Measurements from ENCODE around the gene GRIN2A.

GRIN2A gene

GRCh38 chr16:9955677-9956076 lies 226.6 kb downstream of the GRIN2A start:
- no peak for DNase-seq

DNA sequence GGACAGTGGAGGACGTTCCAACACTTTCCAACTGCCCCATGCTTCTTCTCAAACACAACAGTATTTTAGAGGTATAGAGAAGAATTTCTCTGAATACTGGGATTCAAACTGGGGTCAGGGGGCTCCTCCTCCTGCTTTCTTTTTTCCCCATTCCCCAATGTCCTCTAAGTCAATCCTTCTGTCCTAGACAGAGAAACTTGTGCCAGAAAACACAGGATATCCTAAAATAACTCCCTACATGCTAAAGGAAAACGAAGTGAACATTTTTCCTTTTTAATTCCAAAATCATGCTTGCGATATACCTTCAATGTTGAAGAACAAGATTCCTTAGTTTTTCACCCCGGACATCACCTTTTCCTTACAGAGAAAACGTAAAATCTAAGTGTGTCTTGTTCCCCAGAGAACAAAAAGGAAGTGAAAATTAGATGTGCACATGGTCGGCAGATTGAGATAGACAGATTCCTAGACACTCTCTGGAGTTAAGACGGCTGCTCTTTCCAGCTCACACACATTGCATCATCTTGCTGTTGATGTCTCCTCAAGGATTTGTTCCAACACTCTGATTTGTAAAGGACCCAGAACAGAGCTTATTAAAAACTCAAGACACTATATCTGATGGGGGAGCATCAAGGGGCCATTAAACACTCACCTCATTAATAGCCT lies 228.2 kb downstream of the GRIN2A start:
- no peak for DNase-seq

DNA sequence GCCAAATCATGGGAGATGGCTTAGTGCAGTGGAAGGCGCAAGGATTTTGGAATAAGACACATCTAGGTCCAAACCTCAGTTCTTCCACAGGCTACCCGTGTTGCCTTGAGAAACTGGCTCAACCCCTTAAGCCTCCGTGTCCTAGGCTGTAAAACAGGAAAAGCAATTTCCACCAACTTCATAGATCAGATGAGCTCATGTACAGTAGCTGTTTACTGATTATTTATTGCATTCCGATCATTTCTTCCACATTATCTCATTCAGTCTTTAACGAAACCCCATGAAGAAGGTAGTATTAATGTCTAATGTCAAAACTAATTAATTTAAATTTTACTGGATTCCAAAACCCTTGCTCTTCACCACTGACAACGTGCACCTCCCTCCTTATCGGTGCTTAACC lies 231.6 kb downstream of the GRIN2A start:
- no peak for DNase-seq

DNA sequence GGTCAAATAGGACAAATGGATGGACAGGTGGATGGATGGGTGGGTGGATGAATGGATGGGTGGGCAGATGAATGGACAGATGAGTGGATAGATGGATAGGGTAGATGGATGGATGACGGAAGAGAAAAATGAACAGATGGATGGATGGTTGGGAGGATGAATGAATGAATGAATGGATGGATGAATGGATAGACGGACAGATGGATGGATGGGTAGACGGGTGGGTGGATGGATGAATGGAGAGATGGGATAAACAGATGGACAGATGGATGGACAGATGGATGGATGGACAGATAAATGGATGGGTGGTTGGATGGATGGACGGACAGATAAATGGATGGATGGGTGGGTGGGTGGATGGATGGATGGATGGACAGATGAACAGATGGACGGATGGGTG lies 232.8 kb downstream of the GRIN2A start:
- no peak for DNase-seq

GRCh38 chr16:9948933-9949332 lies 233.3 kb downstream of the GRIN2A start:
- DNase-seq = no peak

DNA sequence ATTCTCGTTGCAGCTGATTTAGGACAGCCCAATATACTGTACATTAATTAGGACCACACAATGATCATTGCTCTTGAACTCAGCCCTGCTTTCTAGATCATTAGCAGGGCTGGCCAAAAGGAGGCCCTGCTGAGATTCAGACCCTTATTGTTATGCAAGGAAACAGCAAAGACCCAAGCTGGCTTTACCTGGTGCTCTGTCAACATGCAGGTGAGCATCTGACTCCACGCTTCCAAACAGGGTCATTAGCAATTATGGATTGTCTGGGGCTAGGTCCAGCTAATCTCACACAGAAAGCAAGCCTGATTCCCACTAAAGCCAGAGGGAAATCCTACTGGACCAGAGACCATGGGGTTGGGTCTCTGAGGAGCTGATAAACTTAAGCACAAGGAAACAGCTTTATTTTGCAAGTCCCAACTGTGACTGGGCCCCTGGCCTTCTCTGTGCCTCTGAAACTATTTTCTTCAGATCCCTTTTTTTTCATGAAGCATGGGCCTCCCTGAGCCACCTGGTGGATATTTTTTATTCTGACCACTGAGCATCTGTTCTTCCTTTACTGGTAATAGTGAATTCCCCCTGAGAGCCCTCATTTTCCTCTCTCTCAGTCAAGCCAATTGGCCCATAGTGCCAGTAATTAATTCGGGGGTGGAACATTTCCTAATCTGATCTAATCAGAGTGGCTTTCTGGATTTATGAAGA lies 236.1 kb downstream of the GRIN2A start:
- DNase-seq = no peak

DNA sequence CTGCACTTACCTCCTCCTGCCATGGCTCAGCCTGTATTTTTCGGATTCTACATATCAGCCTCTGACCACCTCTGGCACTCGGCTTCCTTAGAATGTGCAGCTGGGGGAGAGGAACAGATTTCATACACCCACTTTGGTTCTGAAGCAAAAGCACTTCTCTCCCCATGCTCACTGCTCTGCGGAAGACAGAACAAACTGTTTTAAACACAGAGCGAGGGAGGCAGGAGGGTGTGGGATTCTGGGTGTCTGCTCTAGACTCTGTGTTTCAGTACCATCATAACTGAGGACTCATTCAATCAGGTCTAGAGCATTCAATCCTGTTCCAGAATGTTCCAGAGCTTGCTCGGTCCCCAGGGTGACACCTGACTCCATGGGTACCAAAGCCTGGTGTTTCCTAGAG lies 239.1 kb downstream of the GRIN2A start:
- DNase-seq = no peak

- no peak for DNase-seq
These were observed 241.0 kb downstream of the GRIN2A start for GRCh38 chr16:9941245-9941644.

GRCh38 chr16:9934723-9935508 lies 247.3 kb downstream of the GRIN2A start:
- DNase-seq = no peak

- DNase-seq = no peak
These were observed 249.1 kb downstream of the GRIN2A start for GRCh38 chr16:9932919-9933653.

DNA sequence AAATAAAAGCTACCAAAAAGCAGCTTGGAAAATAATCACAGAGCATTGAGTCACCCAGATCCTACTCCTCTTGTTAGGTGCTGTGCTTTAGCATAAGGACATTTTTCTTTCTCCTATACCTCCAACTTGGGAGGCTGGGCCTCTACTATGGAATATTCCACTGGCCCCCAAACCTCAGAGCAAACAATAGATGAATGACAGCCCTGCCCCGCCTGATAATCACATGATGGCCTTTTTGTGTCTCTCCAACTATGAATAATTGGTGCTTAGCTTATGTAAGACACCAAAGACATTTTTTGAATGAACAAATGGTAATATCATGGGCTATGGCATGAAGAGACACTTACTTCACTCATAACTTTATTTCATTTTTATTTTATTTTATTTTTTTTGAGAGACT lies 250.2 kb downstream of the GRIN2A start:
- DNase-seq = no peak

DNA sequence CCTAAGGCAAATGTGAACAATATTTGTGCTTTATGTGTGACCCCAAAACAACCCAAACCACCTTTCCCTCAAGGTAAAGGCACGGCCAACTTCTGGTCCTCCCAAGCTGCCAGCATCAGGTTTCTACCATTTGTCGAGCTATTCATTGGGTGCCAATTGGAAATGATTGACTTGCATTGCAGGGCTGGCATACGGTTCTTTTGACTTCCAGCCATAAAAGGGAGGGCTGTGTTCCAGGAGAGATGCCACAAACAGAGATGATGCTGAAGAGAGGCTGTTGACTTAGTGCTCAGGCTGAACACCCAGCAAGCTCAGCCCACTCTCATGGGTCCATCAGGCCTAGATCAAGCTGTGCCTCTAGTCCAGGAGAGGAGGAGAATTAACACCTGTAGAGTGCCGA lies 252.4 kb downstream of the GRIN2A start:
- DNase-seq = no peak

DNA sequence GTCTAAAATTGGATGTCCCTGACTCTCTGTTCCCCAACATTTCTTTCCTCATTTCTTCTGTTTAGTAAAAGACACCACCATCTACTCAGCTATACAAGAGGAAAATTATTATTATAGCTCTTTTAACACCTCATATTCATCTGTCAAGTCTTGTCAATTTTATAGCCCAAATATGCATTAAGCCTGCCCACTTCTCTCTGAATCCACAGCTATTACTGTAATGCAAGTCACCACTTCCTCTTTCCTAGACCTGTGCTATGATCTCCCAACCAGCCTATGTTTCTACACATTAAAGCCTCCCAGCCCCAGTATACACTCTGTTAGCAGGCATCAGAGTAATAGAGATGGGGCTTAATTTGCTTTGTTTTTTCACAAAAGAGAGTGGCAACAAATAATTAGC lies 252.9 kb downstream of the GRIN2A start:
- DNase-seq = no peak

DNA sequence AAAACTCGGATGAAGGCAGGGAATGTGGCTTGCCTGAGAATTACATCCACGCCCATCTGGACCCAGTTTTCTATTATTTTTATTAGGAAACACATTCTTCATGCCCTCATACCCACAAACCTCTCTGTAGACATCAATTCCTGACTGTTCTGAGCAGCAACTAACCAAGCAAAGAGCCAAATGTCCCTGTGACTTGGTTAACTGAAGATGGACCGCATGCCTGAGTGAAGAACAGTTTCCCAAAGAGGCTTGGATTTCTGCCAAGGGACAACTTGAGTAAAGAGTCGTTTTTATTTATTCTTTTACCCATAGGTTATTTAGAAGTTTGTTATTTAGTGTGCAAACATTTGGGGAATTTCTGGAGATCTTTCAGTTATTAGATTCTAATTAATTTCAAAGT lies 259.8 kb downstream of the GRIN2A start:
- no peak for DNase-seq

GRCh38 chr16:9921997-9922396 lies 260.2 kb downstream of the GRIN2A start:
- DNase-seq = no peak

DNA sequence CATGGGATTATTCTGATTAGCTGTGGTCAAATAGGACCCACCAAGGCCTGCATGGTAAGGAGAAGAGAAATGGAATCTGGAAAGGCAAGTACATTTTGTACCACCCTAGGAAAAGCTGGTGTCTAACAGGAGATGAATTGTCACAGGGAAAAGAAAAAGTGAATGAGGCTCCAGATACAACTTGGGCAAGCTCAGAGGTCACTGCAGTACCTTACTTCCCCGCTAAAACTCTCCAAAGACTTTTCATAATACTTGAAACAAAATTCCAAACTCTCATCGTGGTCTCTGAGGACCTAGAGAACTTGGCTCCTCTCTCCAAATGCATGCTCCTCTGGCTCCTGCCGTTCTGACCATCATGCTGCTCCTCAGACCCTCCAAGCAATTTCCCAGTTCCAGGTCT lies 262.8 kb downstream of the GRIN2A start:
- DNase-seq = no peak

- no peak for DNase-seq
These were observed 264.5 kb downstream of the GRIN2A start for GRCh38 chr16:9917691-9918090.

DNA sequence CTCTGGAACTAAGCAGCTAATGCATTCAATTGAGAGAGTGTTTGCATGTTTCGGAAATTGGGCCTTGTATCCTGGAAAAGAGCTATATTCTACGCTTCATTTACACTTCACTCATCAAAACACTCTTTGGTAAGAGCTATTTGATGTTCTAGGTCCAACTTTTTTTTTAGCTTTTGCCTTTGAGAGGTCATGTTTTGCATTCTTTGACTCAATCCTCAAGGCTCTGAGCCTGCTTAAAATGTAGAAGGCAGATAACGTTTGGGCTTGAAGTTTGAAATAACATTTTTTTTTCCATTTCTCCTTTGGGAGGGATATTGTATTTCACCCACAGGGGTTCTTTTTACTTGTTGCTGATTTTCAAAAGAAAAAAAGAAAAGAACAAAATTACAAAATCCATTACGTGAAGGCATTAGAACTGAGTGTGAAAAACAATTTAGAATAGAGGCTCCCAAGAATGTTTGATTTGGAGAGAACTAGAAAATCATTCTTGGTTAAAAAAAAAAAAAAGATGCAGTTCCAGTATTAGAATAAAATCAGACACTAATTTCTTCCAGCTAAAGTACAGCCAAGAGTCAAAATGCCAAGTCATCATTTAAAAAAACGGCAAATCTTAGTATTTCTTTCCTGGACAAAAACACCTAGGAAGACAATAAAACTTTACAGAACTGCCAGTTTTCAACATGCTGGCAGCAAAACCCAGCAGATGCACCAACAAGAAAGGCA lies 268.5 kb downstream of the GRIN2A start:
- no peak for DNase-seq

DNA sequence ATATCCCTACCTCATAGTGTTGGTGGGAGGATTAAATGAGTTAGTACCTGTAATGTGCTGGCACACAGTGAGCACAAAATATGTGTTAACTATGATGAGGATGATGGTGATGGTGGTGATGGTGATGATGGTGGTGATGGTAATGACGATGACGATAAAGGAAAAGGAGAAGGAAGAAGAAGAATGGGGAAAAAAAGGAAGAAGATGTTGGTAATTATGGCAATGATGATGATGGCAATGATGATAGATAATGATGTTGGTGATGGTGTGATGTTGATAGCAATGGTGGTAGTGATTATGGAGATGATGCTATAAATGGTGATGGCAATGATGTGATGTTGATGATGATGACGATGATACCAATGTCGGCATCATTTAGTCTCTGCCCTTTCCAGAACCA lies 270.2 kb downstream of the GRIN2A start:
- no peak for DNase-seq

DNA sequence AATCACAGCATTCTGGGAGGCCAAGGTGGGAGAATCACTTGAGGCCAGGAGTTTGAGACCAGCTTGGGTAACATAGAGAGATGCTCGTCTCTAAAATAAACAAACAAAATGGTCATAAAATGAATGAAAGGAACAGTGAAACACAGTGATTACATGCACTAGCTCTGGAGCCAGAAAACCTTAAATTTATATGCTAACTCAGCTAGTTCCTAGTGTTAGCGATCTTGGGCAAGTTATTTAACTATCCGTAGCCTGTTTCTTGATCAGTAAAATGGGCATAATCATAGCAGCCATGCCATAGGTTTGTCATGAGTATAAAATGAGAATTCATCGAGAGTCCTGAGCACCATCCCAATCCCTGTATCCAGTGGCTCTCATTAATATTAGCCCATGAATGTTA lies 271.0 kb downstream of the GRIN2A start:
- DNase-seq = no peak

DNA sequence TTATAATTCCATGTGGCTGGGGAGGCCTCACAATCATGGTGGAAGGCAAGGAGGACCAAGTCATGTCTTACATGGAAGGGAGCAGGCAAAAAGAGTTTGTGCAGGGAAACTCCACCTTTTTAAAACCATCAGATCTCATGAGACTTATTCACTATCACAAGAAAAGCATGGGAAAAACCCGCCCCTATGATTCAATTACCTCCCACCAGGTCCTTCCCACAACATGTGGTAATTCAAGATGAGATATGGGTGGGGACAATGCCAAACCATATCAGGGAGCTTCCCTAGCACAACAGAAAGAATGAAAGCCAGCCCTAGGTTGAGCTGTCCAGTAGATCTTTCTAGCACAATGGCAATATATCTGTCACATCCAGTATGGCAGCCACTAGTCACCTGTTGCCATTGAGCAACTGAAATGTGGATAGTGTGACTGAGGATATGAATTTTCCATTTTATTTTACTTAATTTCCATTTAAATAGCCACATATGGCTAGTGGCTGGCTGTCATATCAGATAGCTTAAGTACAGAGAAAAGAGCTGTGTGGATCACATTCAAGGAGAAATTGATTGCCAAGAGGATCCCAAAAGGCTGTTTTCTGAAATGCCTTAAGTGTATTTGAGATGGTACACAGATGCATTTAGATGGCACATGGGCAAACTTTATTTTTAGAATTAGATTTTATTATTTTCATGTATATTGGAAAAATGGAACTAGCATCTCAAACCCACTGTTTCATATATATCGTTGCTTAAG lies 273.0 kb downstream of the GRIN2A start:
- DNase-seq = no peak

GRCh38 chr16:9908613-9909012 lies 273.6 kb downstream of the GRIN2A start:
- DNase-seq = no peak
